GM21447 (cell line): ENCODE measurements around the gene PSMD3.

ENCODE experiments used
- ATAC-seq: cut with Tn5 transposase; IDR thresholded peaks from one replicate; pipeline ENCODE4 v1.9.1; 2021; ENCODE audit not compliant: unreplicated experiment

PSMD3 gene

DNA sequence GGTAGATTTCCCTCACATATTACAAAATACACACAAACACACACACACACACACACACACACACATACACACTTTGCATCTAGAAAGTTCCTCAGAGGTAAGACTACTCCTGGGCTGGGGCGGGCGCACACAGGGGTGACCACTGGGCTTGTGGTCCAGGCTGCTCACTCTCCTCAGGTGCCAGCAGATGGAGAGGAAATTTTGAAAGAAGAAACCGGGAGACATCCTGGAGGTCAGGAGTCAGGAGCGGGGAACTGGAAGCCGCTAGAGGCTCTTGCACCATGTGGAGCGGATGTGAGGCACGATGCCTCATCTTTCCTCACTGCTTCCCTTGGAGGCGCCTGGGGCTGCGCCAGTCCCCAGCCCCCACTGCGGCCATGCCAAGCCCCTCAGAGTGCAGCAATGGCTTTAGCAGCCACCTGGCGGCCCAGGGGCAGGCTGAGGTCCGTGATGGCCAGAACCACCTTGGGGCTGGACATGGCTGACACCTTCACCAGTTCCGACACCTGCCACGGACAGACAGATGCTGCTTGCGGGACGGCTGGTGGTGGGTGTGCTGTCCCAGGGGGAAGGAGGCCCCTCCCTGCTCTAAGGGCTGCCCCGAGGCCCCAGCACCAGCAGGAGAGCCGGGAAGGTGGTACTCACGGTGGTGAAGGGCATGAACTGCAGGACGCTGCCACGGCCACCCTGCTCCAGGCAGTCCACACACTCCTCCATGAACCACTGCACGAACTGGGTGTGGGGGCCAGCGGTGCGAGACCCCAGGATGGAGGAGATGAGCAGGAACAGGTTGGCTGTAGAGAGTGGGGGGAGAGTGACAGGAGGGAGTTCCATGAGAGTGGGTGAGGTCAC, 38.8 kb downstream of the PSMD3 start:
- no peak for ATAC-seq

DNA sequence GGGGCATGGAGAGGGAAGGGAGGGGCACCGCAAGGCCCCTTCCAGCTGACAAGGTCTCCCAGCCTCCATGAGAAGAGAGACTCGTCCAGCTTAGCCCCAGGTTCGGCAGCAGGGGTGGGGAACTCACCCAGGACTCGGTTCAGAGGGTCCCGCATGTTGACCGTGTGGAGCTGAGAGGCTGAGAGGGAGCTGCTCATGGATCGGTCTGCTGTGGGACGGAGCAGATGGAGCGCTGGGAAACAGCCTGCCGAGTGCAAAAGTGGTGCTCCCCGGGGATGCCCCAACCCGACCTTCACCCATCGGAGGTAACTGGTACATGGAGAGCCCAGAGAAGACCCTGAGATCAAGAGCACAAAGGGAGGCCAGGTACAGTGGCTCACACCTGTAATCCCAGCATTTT, 39.5 kb downstream of the PSMD3 start:
- ATAC-seq: no peak

DNA sequence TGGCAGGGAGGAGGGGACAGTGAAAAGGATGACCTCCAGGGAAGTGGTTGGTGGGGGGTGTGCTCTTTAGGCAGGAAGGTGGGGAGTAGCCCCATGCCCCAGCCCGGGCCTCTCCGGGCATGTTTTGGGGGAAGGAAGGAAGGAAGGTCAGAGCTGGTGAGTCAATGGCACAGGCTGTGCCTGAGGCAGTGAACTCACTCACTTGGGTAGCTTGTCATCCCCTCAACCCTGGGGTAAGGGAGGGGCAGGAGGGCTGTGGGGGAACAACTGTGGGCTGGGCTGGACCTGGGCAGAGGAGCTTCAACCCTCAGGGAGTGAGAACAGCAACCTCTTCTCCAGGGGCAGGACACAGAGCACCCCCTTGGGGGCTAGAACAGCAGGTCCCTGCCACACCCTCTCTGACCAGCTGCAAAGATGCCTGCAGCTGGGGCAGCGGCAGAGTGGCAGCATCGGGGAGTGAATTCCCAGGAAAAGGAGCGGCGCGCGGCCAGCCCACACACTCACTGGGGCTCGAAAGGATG, 40.9 kb downstream of the PSMD3 start:
- ATAC-seq: no peak

DNA sequence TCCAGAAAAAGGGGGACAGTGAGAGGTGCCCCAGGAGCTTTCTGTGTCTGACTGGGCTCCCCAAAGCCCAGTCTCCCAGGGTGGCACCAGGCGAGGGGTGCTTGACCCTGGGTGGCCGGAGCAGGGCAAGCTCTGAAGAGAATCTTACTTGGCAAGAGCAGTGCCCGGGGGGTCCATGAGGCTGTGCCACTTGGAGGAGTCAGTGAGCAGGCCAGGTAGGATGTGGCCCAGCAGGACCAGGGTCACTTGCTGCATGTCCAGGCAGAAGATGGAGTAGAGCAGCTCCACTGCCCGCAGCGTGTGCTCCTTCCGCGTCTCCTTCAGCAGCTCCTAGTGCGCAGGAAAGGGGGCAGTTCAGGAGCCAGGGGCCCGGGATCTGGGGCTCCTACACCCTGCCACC, 41.9 kb downstream of the PSMD3 start:
- no peak for ATAC-seq

DNA sequence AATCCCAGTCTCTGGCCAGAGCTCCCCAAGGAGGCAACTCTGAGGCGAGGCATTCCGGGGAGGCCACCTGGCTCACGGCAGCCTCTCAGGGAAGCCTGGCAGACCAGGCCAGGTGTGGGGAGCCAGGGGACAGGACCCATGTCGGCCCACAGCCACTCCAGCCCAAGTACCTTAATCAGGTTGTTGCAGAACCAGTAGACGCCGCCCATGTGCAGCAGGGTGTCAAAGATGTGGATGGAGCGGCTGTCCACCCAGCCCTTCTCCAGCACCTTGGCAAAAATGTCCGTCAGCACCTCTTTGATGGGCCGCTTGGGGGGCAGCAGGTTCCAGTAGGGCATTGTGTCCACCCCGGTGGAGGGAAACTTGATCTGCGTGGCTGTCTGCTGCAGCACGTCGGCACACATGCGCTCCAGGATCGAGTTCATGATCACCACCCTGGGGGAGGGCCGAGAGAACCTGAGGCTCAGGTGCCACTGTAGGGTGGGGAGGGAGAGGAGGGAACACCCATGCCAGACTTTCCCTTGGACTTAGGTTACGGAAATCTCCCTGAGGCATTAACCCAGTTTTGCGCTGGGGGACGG, 42.4 kb downstream of the PSMD3 start:
- ATAC-seq: no peak

DNA sequence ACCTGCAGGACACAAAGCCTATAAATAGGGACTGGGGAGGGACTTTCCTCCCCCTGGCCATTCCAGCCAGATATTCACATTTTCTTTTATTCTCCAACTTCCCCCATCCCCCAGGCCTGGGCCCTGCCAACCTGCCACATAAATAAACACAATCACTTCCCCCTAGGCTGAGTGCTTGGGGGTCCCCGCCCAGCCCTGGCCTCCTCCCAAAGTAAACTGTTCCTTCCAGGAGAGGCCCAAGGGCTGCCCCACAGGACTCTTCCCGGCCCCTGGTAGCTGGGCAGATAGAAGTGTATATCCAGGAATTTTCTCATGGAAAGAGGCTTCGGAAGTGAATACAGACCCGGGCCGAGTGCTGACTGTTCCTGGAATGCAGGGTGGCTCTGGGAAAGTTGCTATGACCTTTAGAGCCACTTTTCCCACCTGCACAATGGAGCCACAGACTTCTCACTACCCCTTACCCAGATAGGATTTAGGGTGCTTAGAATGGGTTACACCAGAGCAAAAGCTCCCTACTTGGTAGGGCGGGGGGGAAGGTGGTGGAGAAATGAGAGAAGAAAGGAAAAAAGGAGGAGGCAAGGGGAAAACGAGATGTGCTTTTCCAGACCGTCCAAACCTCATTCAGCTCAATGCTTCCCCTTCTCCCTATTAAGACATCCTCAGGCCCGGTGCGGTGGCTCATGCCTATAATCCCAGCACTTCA, 43.1 kb downstream of the PSMD3 start:
- ATAC-seq: no peak

DNA sequence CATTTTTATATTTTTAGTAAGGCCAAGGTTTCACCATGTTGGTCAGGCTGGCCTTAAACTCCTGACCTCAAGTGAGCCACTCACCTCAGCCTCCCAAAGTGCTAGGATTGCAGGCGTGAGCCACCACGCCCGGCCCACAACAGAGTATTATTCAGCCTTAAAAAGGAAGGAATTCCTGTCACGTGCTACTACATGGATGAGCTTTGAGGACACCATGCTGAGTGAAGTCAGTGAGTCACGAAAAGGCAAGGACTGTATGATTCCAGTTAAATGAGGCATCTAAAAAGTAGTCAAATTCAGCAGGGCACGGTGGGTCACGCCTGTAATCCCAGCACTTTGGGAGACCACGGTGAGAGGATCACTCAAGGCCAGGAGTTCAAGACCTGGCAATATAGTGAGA, 44.3 kb downstream of the PSMD3 start:
- no peak for ATAC-seq

DNA sequence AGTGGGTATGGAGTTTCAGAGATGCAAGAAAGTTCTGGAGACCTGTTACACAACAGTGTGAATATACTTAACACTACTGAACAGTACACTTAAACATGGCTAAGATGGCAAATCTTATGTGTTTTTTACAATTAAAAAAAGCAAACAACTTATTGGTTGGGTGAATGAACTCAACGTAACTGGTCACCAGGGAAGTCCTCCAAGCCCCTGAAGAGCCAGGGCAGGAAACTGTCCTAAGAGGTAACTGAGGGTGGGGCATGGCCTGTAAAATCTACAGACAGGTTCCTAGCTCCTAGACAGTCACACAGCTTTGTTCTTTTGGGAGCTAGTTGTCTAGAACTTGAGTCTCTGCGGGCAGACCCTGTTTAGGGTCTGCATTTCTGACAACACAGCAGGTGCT, 45.0 kb downstream of the PSMD3 start:
- no peak for ATAC-seq

DNA sequence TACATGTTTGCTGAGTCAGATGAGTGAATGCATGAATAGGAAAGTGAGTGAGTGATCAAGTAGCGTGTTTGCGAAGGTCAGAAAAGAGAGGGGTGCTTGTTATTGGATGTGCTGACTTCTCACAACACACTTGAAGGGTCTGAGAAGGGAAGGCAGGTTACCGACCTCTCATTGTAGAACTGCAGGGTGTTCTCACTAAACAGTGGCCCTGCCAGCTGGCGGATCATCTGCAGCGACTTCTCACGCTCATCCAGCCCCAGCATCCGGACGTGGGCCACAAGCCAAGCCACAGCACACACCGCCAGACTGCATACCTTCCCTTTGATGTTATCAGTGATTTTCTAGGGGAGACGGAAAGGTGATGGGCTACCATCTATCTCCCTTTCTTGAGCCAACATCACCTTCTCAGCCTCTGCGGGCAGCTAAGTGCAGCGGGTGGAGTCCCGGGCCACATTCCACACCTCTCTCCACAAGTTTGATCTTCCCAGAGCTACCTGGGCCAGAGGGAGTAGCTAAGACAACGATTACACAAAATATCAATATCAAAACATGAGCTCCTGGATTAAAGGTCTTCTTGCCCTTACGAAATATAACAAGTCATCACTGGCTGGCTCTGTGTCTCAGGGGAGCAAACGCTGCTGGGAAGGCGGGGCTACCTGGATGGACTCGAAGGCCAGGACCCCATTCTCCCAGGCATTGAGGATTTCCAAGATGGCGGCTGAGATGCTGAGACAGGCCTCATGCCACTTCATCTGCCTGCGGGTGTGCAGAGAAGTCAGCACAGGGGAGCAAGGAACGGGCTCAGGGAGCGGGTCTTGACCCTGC, 45.6 kb downstream of the PSMD3 start:
- no peak for ATAC-seq

DNA sequence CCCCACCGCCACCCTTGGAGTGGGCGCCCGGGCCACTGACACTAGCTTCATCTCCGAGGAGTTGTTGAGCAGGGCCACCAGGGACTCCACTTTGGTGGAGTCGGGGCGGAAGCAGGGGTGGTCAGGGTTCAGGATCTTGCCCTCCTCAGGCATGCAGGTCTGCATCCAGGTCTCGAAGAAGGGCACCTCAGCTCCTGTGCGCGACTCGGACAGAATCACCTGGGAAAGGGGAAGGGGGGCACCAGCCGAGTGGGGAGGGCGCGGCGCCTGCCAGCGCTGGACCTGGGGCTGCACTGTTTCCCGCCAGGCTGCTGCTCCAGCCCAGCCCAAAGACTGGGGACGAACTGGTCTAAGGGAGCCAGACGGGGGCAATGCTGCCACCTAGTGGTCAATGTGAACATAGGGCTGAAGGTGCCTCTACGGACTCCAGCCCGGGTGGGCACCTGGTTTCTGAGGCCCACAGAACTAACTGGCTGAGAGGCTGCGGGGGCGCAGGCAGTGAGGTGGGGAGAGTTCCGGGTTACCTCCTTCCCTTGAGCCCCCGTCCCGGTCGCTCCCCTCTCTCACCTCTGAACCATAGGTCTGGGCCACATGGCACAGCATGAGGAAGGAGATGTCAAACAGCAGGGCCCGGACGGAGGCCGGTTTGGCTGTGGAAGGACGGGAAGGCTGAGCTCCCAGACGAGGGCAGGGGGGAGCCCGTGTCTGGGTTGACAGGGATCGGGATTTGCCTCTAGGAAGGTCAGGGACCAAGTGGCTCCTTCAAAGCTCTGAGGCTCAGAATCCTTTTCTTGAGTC, 46.4 kb downstream of the PSMD3 start:
- ATAC-seq: no peak

DNA sequence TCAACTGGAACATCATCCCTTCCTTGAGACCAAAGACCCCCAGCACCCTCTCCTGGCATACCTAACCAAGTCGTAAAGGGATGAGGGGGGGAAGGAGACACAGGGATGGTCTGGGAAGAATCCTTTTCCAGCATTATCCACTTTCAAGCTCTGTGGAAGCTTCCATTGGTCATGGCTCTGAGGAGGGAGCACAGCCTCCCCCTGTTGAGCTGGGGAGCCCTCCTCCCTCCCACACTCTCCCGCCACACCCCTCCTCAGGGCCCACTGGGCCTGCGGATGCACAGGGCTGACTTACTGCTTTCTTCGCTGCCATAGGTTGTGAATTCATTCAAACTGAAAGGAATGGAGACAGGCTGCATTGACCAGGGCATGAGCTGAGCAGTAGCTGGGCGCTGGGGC, 47.0 kb downstream of the PSMD3 start:
- no peak for ATAC-seq

DNA sequence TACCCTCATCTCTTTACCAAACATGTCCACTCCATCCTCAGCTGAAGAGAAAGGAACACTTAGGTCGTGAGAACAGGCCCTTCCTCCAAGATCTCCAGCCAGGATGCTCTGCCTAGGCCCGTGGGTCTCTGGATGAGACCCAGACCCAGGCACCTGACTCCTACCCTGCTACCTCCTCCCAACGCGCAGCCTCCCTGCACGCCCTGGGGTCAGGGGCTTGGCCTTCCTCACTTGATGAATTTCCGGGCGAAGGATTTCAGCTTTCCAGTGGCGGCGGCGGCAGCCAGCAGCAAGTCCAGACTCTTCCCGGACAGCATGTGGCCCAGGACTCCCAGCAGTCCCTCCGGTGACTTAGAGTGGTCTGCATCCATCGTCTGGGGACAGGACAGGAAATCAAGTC, 48.0 kb downstream of the PSMD3 start:
- ATAC-seq: no peak

DNA sequence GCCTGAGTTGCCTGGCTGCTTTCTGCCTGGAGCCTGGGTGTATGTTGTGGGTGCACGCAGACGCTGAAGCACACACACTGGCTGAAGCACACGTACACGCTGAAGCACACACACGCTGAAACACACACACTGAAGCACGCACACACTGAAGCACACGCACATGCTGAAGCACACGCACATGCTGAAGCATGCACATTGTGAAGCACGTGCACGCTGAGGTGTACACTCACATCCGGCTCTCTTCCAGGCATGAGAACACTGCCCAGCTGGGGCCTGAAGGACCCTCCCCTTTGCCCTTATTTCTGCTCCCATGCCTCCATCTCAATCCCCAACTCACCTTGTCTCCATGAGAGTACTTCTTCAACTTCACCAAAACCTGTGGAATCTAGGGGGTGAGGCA, 51.1 kb downstream of the PSMD3 start:
- no peak for ATAC-seq

DNA sequence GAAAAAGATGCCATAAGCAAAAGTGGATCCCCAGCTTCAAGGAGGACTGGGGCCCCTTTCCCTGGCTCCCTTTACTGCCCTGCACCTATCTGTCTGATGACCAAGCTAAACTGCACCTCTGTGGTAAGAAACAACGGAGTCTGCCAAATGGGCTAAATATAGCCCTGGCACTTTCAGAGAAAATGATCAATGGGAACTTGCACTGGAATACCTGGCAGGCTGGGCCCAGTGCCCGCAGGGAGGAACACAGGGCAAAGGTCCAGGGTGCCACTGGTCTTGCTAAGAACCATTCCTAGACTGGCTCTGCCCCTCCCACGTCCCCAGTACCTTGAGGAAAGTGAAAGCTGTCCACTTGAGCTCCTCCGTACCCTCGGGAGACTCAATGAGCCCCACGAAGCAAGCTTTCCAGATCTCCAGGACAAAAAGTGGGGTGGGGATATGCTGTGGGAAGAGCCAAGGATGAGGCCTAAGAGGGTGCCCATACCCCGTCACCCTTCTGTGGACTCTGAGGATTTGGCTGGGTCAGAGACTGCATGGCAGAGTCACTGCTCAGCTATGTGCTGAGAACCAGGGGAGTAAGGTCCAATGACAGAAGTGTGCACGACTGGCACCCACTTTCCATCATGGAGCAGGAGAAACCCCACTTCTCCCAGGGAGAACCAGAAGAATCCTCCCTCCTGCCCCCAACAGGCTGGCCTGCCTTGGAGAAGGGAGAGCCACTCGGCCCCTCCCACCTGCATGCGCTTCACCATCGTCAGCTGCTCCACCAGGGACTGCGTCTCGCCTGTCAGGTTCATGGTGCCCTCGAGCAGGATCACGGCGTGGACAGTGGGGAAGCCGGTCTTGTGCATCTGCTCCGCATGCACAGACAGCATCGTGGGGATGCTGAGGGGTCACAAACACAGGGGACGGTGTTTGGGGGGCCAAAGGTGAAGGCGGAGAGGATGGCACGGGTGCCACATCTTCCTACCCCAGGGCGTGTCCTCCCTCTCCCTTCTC, 52.0 kb downstream of the PSMD3 start:
- no peak for ATAC-seq

DNA sequence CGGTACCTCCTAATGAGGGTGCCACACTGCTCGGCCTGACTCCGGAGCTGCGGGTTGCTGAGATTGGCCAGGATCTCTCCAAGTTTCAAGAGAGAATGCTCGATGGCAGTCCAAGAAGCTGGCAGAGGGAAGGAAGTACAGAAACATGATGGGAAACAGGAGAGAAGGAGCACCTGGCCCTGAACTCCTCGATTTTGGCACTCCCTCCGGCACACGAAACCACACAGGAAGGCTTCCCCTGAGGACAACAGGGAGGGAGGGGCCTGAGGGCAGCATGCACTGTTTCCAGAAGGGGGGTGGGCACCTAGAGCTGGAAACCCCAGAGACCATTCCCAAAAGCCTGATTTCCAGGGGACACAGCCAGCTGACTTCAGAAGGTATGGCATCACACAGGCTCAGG, 52.7 kb downstream of the PSMD3 start:
- no peak for ATAC-seq

DNA sequence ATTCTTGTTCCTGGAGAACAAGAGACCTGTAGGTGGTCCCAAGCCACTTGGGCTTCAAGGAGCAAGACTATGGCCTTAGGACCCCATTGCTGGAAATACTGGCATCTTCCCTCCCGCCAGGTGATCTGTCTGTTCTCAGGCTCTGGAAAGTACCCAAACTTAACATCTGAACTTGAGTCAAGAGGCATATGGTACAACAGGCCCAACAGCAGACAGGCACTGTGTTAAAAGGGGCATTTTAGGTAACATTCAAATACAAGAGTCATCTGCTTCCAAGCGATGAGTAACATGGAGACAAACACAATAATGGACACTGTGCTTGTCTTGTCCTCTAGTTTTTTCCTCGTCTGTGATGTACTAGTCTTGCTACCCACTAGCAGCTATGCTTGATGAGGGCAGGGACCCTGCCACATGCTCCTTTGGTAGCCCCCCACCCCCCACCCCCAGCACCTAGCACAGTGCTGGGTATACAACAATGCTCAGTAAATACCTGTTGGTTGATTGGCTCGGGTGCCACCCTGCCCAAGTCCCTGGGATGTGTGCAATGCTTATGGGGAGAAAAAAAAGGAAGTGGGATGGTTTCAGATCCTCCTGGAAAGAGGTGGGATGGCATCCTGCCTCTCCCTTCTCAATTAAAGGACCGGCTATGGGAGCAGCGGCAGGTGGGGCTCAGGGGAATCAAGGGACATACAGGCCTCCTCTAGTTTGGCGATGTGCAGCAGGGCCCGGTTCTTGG, 54.0 kb downstream of the PSMD3 start:
- ATAC-seq: no peak

DNA sequence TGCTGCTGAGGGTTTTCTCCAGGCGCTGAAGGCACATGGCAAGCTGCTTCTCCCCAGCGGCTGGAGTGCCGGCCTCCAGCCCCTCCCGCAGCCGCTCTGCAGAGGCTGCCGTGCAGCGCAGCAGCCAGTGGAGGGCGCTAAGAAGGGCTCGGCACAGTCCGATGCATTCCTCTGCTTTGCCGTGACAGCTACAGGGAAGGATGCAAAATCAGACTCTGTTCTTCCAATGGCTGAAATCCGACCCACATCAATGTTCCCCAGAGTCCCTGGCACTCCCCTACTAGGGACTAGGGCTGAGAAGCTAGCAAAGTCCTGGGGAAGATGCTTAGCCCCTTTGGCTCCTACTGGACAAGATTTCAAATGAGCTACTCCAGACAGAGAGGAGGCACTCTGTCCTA, 54.6 kb downstream of the PSMD3 start:
- no peak for ATAC-seq

DNA sequence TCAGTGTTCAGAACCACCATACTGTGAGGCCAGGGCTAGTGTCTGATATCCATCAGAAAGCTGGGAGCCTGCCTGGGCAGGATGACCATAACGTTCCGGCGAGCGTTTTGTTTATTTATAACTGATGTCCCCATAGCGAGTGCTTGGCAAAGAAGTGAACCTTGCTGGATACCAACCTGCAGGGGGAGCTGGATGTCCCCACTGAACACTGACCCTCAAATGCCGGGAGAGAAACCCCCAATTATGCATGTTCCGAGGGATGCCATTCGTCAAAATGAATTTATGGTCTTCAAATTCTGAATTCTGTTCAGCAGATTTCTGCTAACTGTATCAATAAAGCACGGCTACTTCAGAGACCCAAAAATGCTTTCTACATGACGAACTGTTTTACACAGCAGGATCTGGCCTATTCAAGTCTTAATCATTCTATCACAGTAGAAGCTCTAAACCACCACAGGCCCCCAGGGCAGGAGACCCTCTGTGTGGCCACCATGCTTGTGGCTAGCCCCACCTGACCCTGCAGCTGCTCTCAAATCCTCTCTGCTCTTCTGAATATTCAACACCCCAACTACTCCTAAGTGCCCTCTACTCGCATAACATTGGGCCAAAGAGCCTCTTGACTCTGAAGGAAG, 58.4 kb downstream of the PSMD3 start:
- no peak for ATAC-seq
